MCF 10A (cell line): ENCODE data around the gene TMEM134. TPM values are rescaled to one million over a fixed set of nuclear protein-coding genes. Genes with fewer than 3 reads are reported as not detected.
A peak's percentile ranks its signal among the peaks of the same experiment; 100 is the strongest.

Experiments
- BruUV-seq: library from RNA; stranded (reverse); fragments of 400-500 nt; replicated peaks from 2 replicates; lab custom pipeline; 2021; lab: Mats Ljungman, UMichigan
- CTCF ChIA-PET: fragments of 300-600 bp; sonication (Branson Sonifier 250); formaldehyde crosslinking; extraction: SDS; loops from one replicate; lab custom pipeline; 2021; ENCODE audit warnings: antibody characterized with exemption, inconsistent platforms; lab: Yijun Ruan, JAX
- POLR2A ChIA-PET: fragments of 300-600, 350-650 bp; sonication (Branson Sonifier 250); formaldehyde crosslinking; extraction: SDS; loops from one replicate; lab custom pipeline; 2020; ENCODE audit warnings: antibody characterized with exemption, inconsistent platforms; lab: Yijun Ruan, JAX
- DNase-seq: peaks from one replicate; pipeline ENCODE4 v3.0.0-alpha.2; 2018; ENCODE audit not compliant: unreplicated experiment
- H3K27ac Mint-ChIP-seq: one replicate; pipeline ENCODE4 v1.8.0; 2022; ENCODE audit warnings: mild to moderate bottlenecking, low read depth, mixed read lengths; ENCODE audit not compliant: unreplicated experiment
- H3K27me3 Mint-ChIP-seq: one replicate; pipeline ENCODE4 v1.8.0; 2022; ENCODE audit warnings: mixed read lengths; ENCODE audit not compliant: insufficient read depth, unreplicated experiment
- H3K36me3 Mint-ChIP-seq: one replicate; pipeline ENCODE4 v1.8.0; 2022; ENCODE audit warnings: mild to moderate bottlenecking, moderate library complexity, mixed read lengths; ENCODE audit not compliant: insufficient read depth, unreplicated experiment
- H3K4me1 Mint-ChIP-seq: one replicate; pipeline ENCODE4 v1.8.0; 2022; ENCODE audit warnings: mixed read lengths; ENCODE audit not compliant: insufficient read depth, unreplicated experiment
- H3K4me3 Mint-ChIP-seq: one replicate; pipeline ENCODE4 v1.8.0; 2022; ENCODE audit warnings: mild to moderate bottlenecking, moderate library complexity, mixed read lengths; ENCODE audit not compliant: unreplicated experiment
- H3K9me3 Mint-ChIP-seq: one replicate; pipeline ENCODE4 v1.8.0; 2022; ENCODE audit warnings: mixed read lengths; ENCODE audit not compliant: unreplicated experiment
- intact Hi-C: fragments of 100-400 bp; cut with micrococcal nuclease; formaldehyde crosslinking; loops from 2 replicates; pipeline ENCODE4 v1.14.1; 2022
- total RNA-seq: library from RNA; stranded (reverse); gene quantifications from 2 replicates; pipeline ENCODE4 v1.2.3, GENCODE V29; 2022
- TF ChIP-seq, protein P1 (sequence below): fragments of 200-600 bp; IDR thresholded peaks from one replicate; pipeline ENCODE4 v1.8.0; 2022; ENCODE audit warnings: antibody characterized with exemption, mild to moderate bottlenecking; ENCODE audit not compliant: unreplicated experiment

TMEM134 gene
- total RNA-seq, 1 experiment from 2014 or later: 49.7 TPM

DNA sequence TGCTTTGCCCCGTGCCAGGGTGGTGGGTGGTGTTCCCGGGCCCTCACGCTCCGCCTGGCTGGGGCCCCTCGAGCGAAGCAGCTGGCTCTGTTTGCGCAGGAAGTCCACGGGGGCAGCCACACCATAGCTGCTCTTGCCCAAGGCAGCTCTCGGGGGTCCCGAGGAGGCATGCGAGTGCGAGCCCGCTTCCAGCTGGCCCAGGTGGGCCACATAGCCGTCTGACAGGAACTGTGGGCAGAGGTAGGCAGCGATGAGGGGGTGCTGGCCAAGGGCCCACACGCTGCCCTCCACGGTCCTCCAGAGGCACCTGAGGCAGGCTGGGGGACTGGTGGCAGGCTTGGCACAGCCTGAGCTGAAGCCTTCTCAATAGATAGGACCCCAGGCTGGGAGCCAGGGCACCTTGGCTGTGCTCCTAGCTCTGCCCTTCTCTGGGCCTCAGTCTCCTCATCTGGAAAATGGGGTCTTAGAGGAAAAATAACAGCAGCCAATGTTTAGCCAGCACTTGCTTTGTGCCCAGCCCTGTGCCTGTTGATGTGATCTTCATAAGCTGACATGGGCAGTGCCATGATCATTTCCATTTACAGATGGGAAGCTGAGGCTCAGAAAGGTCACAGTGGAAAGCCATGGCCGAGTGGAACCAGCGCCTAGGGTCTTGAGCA lies 23.1 kb upstream of the TMEM134 start:
- H3K4me3 Mint-ChIP-seq: no peak overlapping the region
- CTCF ChIA-PET: no interaction called here
- BruUV-seq: no TSS peak
- POLR2A ChIA-PET: interaction anchor here (0.5 to 1.4 kb wide), 5 partner anchors 9 to 189 kb away, joined by 3 to 4 read pairs (median 3); partner anchors contain the start of genes AIP and SSH3
- intact Hi-C loops: no loop called here
- no peaks in the 10 kb centered on the region for H3K4me1 Mint-ChIP-seq
- H3K36me3 Mint-ChIP-seq: peaks cover 40% of the 10 kb centered on the region
- no peak overlapping the region for H3K27ac Mint-ChIP-seq
- DNase-seq: no peak
- no peaks in the 10 kb centered on the region for H3K27me3 Mint-ChIP-seq
- H3K9me3 Mint-ChIP-seq: no peaks in the 10 kb centered on the region
- TF ChIP-seq, protein P1, sequence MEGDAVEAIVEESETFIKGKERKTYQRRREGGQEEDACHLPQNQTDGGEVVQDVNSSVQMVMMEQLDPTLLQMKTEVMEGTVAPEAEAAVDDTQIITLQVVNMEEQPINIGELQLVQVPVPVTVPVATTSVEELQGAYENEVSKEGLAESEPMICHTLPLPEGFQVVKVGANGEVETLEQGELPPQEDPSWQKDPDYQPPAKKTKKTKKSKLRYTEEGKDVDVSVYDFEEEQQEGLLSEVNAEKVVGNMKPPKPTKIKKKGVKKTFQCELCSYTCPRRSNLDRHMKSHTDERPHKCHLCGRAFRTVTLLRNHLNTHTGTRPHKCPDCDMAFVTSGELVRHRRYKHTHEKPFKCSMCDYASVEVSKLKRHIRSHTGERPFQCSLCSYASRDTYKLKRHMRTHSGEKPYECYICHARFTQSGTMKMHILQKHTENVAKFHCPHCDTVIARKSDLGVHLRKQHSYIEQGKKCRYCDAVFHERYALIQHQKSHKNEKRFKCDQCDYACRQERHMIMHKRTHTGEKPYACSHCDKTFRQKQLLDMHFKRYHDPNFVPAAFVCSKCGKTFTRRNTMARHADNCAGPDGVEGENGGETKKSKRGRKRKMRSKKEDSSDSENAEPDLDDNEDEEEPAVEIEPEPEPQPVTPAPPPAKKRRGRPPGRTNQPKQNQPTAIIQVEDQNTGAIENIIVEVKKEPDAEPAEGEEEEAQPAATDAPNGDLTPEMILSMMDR: no peak

DNA sequence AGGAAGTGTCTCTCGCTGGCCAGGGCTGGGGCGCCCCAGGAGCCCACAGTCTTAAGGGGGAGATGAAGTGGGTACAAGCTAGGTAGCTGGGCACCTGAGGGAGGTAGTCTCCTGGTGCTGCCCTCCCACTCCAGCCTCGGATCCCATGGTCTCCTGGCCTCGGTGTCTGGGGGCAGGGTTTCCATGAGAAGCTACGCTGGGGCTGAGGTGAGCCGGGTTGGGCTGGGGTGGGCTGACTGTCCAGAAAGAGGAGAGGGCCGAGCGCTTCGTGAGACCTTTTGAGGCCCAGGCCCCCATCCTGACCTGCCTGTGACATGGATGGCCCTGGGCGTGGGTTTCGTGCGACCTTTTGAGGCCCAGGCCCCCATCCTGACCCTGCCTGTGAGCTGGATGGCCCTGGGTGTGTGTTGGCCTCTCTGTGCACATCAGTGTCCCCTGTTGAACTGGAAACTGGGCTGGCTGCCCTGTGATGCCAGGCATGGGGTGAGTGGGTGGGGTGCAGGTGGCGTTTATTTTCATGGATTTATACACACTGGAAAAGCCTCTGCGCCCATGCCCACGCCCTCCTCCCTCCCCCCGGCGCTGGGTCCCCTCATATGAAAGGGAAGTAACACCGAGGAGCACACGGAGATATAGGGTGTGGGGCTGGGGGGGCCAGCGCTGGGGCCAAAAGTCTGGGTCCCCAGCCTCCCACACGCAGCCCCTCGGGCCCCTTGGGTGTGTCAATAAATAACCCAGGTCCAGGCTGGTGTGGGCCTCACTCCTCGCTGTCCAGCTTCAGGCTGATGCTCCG lies 22.4 kb upstream of the TMEM134 start:
- Mint-ChIP-seq H3K27ac (no peak overlapping the region), H3K4me3 (no peak overlapping the region), H3K27me3 (no peaks in the 10 kb centered on the region), H3K4me1 (peaks cover under 1% of the 10 kb centered on the region), H3K9me3 (no peaks in the 10 kb centered on the region), H3K36me3 (peaks cover 40% of the 10 kb centered on the region)
- DNase-seq: no peak
- BruUV-seq: no TSS peak
- TF ChIP-seq, protein P1: no peak
- ChIA-PET POLR2A (interaction anchor here (0.5 to 1.4 kb wide), 4 partner anchors 8 to 109 kb away, joined by 3 read pairs; partner anchors contain the start of gene AIP), CTCF (no interaction called here)
- intact Hi-C loops: no loop called here

DNA sequence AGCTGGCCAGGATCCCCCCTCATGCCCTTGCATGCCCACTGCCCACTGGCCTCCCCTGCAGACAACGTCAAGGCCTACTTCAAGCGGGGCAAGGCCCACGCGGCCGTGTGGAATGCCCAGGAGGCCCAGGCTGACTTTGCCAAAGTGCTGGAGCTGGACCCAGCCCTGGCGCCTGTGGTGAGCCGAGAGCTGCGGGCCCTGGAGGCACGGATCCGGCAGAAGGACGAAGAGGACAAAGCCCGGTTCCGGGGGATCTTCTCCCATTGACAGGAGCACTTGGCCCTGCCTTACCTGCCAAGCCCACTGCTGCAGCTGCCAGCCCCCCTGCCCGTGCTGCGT lies 21.6 kb upstream of the TMEM134 start:
- no peak for DNase-seq
- ChIA-PET POLR2A (interaction anchor here (1.4 kb wide), 1 partner anchor 8 kb away, joined by 3 read pairs; the partner anchor contains the start of gene AIP), CTCF (interaction anchor here (0.8 kb wide), 1 partner anchor 51 kb away, joined by 3 read pairs; no protein-coding TSS in a partner anchor)
- TF ChIP-seq, protein P1: no peak
- Mint-ChIP-seq H3K27ac (no peak overlapping the region), H3K4me1 (peaks cover 8% of the 10 kb centered on the region), H3K27me3 (no peaks in the 10 kb centered on the region), H3K36me3 (peaks cover 45% of the 10 kb centered on the region), H3K4me3 (no peak overlapping the region), H3K9me3 (no peaks in the 10 kb centered on the region)
- TSS peak; percentile 60 for BruUV-seq
- intact Hi-C loops: no loop called here
